NCI-H2196 treated with DMSO at 0.1 percent for 48 hours (cell line): Measurements from ENCODE around the gene ARL5C.
"Not testable (repeated sequence)": the region's sequence is repeated elsewhere in the genome, so short reads cannot be mapped to it uniquely, and the experiment has no call there.

Experiments
- DNase-seq: peaks from one replicate; lab custom pipeline; 2025; ENCODE audit not compliant: unreplicated experiment; lab: John Stamatoyannopoulos, UW

ARL5C gene

DNA sequence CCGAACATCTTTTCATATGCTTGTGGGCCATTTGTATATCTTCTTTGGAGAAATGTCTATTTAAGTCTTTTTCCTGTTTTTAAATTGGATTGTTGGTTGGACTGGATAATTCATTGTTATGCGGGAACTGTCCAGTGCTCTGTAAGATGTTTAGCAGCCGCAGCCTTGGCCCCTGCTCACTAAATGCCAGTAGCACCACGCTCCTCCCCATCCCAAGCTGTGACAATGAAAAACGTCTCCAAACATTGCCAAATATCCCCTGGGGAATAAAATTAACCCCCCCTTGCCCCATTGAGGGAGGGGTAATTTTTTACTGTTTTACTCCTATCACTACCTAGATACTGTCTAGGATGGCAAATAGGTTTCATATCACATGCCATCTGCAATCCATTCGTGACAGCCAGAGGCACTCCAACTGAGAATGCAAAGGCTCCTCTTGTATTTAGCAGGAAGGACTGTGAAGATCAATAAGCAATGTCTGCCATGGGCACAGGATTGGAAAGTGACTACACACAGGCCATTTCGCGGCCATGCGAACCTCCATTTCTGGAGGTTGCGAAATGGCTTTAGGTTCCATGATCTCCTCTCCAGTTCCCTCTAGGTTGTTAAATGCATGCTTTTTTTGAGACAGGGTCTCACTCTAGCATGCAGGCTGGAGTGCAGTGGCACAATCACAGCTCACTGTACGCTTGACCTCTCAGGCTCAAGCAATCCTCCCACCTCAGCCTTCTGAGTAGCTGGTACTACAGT is 23.9 kb downstream of the ARL5C start:
- no peak for DNase-seq

DNA sequence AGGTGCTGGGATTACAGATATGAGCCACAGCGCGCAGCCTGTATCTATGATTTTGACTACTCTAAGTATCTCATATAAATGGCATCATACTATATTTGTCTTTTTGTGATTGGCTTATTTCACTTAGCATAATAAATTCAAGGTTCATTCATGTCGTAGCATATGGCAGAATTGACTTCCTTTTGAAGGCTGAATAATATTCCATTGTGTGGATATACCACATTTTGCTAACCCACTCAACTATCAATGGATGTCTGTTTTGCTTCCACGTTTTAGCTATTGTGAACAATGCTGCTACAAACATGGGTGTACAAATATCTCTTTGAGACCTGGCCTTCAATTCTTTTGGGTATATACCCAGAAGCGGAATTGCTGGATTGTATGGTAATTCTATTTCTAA is 24.7 kb downstream of the ARL5C start:
- DNase-seq, result no peak

DNA sequence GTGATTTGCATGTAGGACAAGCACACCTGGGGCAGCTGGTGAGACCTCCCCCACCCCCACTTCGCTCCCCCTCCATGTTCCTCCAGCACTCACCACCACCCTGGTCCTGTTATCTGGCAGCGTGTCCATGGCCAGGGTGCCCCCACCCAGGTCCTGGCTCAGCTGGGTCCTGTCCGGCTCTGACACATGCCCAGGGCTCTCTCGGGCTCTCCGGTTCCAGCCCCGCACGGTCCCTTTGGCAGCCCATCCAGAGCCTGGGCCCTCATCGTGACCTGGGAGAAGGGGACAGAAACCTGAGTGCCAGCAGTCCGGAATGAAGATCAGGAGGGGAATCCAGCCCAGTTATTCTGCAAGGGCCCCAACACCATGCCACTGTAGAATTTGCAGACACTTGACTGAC is 26.4 kb downstream of the ARL5C start:
- no peak for DNase-seq

GRCh38 chr17:39139161-39139511 is 26.8 kb downstream of the ARL5C start:
- no peak for DNase-seq

DNA sequence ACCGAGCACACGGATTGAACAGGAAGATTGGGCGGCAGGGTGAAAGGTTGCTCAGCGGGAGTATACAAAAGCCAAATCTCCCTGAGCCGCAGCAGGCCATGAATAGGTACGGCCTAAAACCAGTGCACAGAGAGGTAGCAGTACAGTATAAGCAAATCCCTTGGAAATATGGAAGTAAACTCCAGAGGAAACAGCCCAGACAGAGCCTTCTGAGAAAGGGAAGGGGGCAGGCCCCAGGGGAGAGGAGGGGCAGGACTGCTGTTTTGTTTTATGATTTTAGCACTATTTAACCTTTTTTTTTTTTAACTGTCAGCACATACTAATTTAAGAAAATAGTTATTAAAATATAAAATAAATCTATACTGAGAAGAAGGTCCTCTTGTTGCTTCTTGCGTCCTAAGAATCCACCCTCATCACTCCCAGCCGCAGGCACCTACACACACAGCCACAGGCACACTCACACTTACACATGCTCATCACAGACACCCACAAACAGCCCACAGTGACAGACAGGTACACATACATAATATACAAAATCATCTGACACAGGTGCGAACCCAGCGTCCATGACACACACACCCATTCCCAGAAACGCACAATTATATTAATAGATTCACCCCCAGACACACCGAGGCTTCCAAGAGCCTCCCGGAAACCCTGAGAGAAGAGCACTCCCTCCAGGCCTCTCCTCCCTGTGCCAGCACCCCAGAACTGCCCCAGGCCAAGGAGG is 27.4 kb downstream of the ARL5C start:
- no peak for DNase-seq

GRCh38 chr17:39134878-39135277 is 31.1 kb downstream of the ARL5C start:
- DNase-seq, result no peak

DNA sequence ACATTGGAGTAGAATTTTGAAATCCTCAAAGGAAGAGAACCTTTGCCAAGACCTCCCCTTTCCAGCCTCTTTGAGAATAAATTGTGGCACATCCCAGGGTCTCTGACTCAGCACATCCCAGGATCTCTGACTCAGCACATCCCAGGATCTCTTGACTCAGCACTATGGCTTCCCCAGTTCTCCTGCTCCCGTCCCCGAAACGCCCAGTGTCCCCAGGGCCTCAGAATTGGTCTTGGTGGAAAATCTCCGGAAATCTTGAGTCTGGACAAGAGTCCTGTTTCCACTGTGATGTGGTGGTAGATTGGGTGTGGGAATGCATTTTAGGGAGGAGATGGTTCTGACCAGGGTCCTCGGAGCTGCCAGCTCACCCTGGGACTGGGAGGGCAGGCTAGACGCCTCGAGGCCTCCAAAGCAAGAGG is 33.8 kb downstream of the ARL5C start:
- DNase-seq, result no peak

- no peak for DNase-seq
These were observed 34.3 kb downstream of the ARL5C start for GRCh38 chr17:39131616-39132015.

- no peak for DNase-seq
These were observed 35.8 kb downstream of the ARL5C start for GRCh38 chr17:39130205-39130604.

DNA sequence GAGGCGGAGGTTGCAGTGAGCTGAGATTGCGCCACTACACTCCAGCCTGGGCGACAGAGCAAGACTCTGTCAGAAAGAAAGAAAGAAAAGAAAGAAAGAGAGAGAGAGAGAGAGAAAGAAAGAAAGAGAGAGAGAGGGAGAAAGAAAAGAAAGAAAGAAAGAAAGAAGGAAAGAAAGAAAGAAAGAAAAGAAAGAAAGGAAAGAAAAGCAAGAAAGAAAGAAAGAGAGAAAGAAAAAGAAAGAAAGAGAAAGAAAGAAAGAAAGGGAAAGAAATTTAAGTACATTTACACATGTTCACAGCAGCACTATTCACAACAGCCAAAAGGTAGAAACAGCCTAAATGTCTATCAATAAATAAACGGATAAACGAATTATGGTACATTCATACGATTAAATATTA is 36.4 kb downstream of the ARL5C start:
- not testable (repeated sequence) for DNase-seq

DNA sequence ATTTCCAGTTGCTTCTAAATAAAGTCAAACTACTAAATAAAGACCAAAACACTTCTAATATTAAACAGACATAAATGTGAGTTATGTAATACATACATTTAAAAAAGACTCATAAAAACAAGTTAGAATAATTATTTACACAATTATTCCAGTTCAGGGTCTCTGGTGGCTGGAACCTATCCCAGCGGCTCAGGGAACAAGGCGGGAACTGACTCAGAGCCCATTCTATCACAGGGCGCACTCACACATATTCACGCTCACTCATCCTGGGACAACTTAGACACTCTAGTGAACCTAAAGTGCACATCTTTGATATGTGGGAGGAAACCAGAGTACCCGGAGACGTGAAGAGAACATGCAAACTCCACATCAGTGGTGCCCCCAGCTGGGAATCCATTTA is 39.5 kb downstream of the ARL5C start:
- DNase-seq, result no peak

DNA sequence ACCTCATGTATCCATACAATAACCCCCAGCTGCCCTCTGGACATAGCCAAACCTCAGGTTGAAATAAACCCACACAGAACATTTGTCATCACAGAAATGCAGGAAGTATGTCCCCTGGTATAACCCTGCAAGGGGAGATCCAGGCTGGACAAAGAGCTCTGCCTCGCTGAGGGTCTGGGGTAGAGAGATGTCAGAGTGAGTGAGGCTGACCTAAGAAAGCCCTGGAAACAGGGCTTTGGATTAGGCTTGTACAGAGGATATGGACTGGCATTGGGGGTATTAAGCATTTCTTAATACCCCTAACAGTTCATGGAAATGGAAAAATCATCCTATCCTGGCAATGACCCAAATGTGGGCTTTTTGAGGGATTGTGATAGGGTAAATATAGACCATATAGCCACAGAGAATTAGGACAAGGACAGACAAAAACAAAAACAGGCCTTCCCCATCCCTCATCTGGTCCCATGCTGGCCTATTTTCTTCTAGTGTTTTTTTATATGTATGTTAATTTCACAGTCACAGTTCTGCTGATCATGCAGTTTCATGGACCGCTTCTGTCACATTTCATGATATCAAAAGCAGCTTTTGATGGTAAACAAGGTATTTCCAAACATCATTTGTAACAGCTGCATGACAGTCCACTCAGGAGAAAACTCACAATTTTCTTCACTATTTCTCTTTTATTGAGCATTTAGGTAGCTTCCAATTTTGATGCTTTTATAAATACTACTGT is 40.7 kb downstream of the ARL5C start:
- no peak for DNase-seq

- no peak for DNase-seq
These were observed 42.3 kb downstream of the ARL5C start for GRCh38 chr17:39123627-39124026.

DNA sequence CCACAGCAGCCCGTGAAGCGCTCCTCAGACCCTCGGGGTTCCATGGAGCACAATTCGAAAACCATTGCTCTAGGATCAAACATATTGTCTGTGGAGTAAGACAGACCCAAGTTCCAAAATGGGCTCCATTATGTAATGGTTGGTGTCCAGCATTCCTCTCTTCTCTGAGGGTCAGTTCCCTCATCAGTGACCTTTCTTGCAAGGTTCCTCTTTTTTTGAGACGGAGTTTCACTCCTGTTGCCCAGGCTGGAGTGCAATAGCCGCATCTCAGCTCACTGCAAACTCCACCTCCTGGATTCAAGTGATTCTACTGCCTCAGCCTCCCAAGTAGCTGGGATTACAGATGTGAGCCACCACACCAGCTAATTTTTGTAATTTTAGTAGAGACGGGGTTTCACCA is 43.0 kb downstream of the ARL5C start:
- DNase-seq, result no peak

- not testable (repeated sequence) for DNase-seq
These were observed 44.0 kb downstream of the ARL5C start for GRCh38 chr17:39121919-39122318.

- no peak for DNase-seq
These were observed 47.1 kb downstream of the ARL5C start for GRCh38 chr17:39118674-39119419.

DNA sequence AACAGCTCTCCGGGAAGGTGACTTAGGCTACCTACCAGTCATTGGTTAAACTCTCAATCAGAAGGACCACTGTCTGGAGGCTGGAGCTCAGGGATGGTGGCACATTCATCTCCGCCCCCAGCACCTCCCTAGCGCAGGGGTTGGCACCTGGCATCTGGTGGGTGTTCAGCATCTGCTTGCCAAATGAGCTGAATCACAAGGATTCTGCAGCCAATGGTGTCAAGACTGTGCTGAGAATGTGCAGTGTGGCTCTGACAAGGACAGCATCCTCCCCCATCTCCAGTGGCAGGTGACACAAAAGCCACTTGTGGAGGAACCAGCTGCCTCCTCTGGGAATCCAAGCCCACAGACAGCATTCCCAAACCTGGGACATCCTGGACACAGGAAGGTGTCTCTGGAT is 49.7 kb downstream of the ARL5C start:
- DNase-seq, result no peak

- no peak for DNase-seq
These were observed 50.8 kb downstream of the ARL5C start for GRCh38 chr17:39115135-39115534.

DNA sequence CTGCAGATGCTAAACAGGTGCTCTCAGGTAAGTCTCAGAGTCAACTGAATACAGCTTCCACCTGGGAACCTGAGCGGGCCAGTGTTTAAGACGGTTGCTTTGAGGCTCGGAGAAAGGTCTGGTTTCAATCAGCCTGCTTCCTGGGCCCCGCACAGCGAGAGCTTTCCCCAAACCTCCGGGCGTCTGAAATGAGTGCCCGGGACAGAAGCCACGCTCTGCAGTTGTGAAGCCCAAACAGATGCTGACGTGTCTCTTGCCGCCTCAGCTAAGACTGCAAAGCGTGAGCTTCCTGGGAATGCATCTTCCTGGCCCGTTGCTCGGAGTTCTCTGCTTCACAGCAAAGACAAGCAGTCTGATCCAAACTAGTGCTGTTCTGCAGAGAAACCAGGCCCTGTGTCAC is 51.2 kb downstream of the ARL5C start:
- DNase-seq, result no peak

- no peak for DNase-seq
These were observed 52.1 kb downstream of the ARL5C start for GRCh38 chr17:39113871-39114270.

- peak; percentile 7 for DNase-seq
These were observed 55.4 kb downstream of the ARL5C start for GRCh38 chr17:39110435-39111136.
